SK-N-SH (cell line): ENCODE results near the gene KBTBD13. TPM values are rescaled to one million over a fixed set of nuclear protein-coding genes. Genes with fewer than 3 reads are reported as not detected.

Source experiments
- CTCF ChIA-PET: fragments of 300-600, 350-600 bp; formaldehyde crosslinking; extraction: SDS; loops from one replicate; lab custom pipeline; 2021; lab: Yijun Ruan, JAX
- POLR2A ChIA-PET: fragments of 350-600 bp; sonication (Branson Sonifier 250); formaldehyde crosslinking; extraction: SDS; loops from one replicate; lab custom pipeline; 2020; ENCODE audit warnings: antibody characterized with exemption, inconsistent platforms; lab: Yijun Ruan, JAX
- DNase-seq: peaks from one replicate; pipeline ENCODE4 v3.0.0; 2012
- H2AFZ ChIP-seq: fragments of 200-600 bp; sonication (generic); 2 replicates; pipeline ENCODE4 v1.8.1; 2016; ENCODE audit warnings: antibody characterized with exemption, mild to moderate bottlenecking, low read depth
- H3F3A ChIP-seq: fragments of 200-600 bp; sonication (generic); replicated peaks from 2 replicates; pipeline ENCODE3; 2016; ENCODE audit warnings: antibody characterized with exemption, mild to moderate bottlenecking; ENCODE audit not compliant: insufficient read depth
- H3K27ac ChIP-seq, 2 experiments: fragments of 200-500 bp in 1 of 2; fragments of 200-600 bp in 1 of 2; sonication (Bioruptor generic) in 1 of 2; sonication (generic), shearing (Covaris generic) in 1 of 2; 2 replicates each; pipeline versions ENCODE4 v1.5.1 to v1.6.1; 2014 to 2016; ENCODE audit warnings: low read depth in 2 of 2, inconsistent platforms in 1 of 2, low read length in 1 of 2, mild to moderate bottlenecking in 1 of 2, mixed read lengths in 1 of 2
- H3K27me3 ChIP-seq: fragments of 200-600 bp; sonication (generic), shearing (Covaris generic); 2 replicates; pipeline ENCODE4 v1.6.1; 2016; ENCODE audit warnings: mixed run types; ENCODE audit not compliant: insufficient read depth
- H3K36me3 ChIP-seq, 2 experiments: fragments of 200-500 bp in 1 of 2; fragments of 200-600 bp in 1 of 2; sonication (Bioruptor generic) in 1 of 2; sonication (generic) in 1 of 2; replicated peaks in 1 of 2; 2 replicates each; pipeline versions ENCODE3 to v1.5.1; 2014 to 2016; ENCODE audit warnings: low read length in 1 of 2, mild to moderate bottlenecking in 1 of 2; ENCODE audit not compliant: insufficient read depth in 2 of 2, control insufficient read depth in 1 of 2
- H3K4me1 ChIP-seq, 2 experiments: fragments of 200-500 bp in 1 of 2; fragments of 200-600 bp in 1 of 2; sonication (Bioruptor generic) in 1 of 2; sonication (generic), shearing (Covaris generic) in 1 of 2; 2 replicates each; pipeline versions ENCODE4 v1.5.1 to v1.6.1; 2014 to 2016; ENCODE audit warnings: low read depth in 1 of 2, low read length in 1 of 2, mixed run types in 1 of 2; ENCODE audit not compliant: insufficient read depth in 2 of 2, control insufficient read depth in 1 of 2
- H3K4me2 ChIP-seq: fragments of 200-600 bp; sonication (generic), shearing (Covaris generic); 2 replicates; pipeline ENCODE4 v1.6.1; 2017; ENCODE audit warnings: mixed run types
- H3K4me3 ChIP-seq, 2 experiments: fragments of 200-500 bp in 1 of 2; fragments of 200-600 bp in 1 of 2; sonication (Bioruptor generic) in 1 of 2; sonication (generic), shearing (Covaris generic) in 1 of 2; 2 replicates each; pipeline versions ENCODE4 v1.5.1 to v1.8.1; 2014 to 2016; ENCODE audit warnings: low read depth in 2 of 2, inconsistent platforms in 1 of 2, low read length in 1 of 2, mild to moderate bottlenecking in 1 of 2, mixed read lengths in 1 of 2, moderate library complexity in 1 of 2
- H3K79me2 ChIP-seq: fragments of 200-600 bp; sonication (generic); 2 replicates; pipeline ENCODE4 v1.8.1; 2017; ENCODE audit warnings: mild to moderate bottlenecking; ENCODE audit not compliant: insufficient read depth
- H3K9ac ChIP-seq: fragments of 200-600 bp; sonication (generic); 2 replicates; pipeline ENCODE4 v1.6.1; 2017; ENCODE audit warnings: mixed run types
- H3K9me2 ChIP-seq: fragments of 200-600 bp; sonication (generic); 2 replicates; pipeline ENCODE4 v1.6.1; 2017; ENCODE audit warnings: mixed run types
- H3K9me3 ChIP-seq: fragments of 200-600 bp; sonication (generic); 2 replicates; pipeline ENCODE4 v1.6.1; 2017; ENCODE audit warnings: mixed run types, mild to moderate bottlenecking, moderate library complexity
- H4K20me1 ChIP-seq: fragments of 200-600 bp; sonication (generic); 2 replicates; pipeline ENCODE4 v1.6.1; 2017; ENCODE audit warnings: mild to moderate bottlenecking, mixed run types; ENCODE audit not compliant: insufficient read depth
- EP300 ChIP-seq, 2 experiments: IDR thresholded peaks; 2 replicates each; pipeline versions ENCODE4 v1.4.0 to v1.6.1; 2012; ENCODE audit warnings: borderline replicate concordance in 1 of 2, low read depth in 1 of 2, low read length in 1 of 2
- GATA2 ChIP-seq: sonication (generic); formaldehyde crosslinking; IDR thresholded peaks from 2 replicates; pipeline ENCODE4 v1.5.0; 2020; ENCODE audit warnings: mild to moderate bottlenecking, missing genetic modification reagents
- MEF2A ChIP-seq: IDR thresholded peaks from 2 replicates; pipeline ENCODE4 v1.4.0; 2012; ENCODE audit warnings: low read depth, borderline replicate concordance
- MXI1 ChIP-seq: IDR thresholded peaks from 2 replicates; pipeline ENCODE4 v1.6.1; 2012; ENCODE audit warnings: mild to moderate bottlenecking, low read depth, low read length, improper control_type of control experiment
- POLR2AphosphoS5 ChIP-seq: IDR thresholded peaks from 2 replicates; pipeline ENCODE4 v1.6.1; 2012; ENCODE audit warnings: low read depth, low read length
- RCOR1 ChIP-seq: fragments of 150-350 bp; IDR thresholded peaks from 2 replicates; pipeline ENCODE4 v1.6.1; 2017; ENCODE audit warnings: antibody characterized with exemption, low read length
- RFX5 ChIP-seq: IDR thresholded peaks from 2 replicates; pipeline ENCODE4 v1.6.1; 2012; ENCODE audit warnings: mild to moderate bottlenecking, improper control_type of control experiment, low read length
- SIN3A ChIP-seq: IDR thresholded peaks from 2 replicates; pipeline ENCODE4 v1.6.1; 2012; ENCODE audit warnings: low read depth, mild to moderate bottlenecking, low read length, moderate library complexity, borderline replicate concordance
- TAF1 ChIP-seq: IDR thresholded peaks from 2 replicates; pipeline ENCODE4 v1.6.1; 2012; ENCODE audit warnings: low read depth, mild to moderate bottlenecking, low read length, moderate library complexity, borderline replicate concordance
- TCF12 ChIP-seq: IDR thresholded peaks from 2 replicates; pipeline ENCODE4 v1.4.0; 2012
- WGBS: methylation state at CpG from one replicate; pipeline ENCODE4 v1.1.6; 2017; ENCODE audit warnings: low lambda C conversion rate; 5-methylcytosine and 5-hydroxymethylcytosine counted together
- polyA plus RNA-seq, 3 experiments: library from polyadenylated mRNA; depleted of rRNA; stranded (reverse); fragments of >200 nt; gene quantifications; 2 replicates each; pipeline ENCODE4 v1.2.3, GENCODE V29; 2012
- TF ChIP-seq, protein P1 (sequence below): fragments of 150-350 bp; IDR thresholded peaks from 2 replicates; pipeline ENCODE4 v1.6.1; 2017; ENCODE audit warnings: antibody characterized with exemption, low read length, low read depth, borderline replicate concordance
- TF ChIP-seq, protein P2 (sequence below): IDR thresholded peaks from 2 replicates; pipeline ENCODE4 v1.4.0; 2012; ENCODE audit warnings: low read depth
- TF ChIP-seq, protein P3 (sequence below): IDR thresholded peaks from 2 replicates; pipeline ENCODE4 v1.4.0; 2012; ENCODE audit warnings: low read depth, borderline replicate concordance
- TF ChIP-seq, protein P4 (sequence below): IDR thresholded peaks from 2 replicates; pipeline ENCODE4 v1.4.0; 2012; ENCODE audit warnings: low read depth, borderline replicate concordance
- TF ChIP-seq, protein P5 (sequence below): IDR thresholded peaks from 2 replicates; pipeline ENCODE4 v1.6.1; 2012; ENCODE audit warnings: mild to moderate bottlenecking, low read depth, low read length, moderate library complexity

KBTBD13 gene
- polyA plus RNA-seq, 1 of the 3 experiments (the other 2 are of a cell fraction), result not detected

DNA sequence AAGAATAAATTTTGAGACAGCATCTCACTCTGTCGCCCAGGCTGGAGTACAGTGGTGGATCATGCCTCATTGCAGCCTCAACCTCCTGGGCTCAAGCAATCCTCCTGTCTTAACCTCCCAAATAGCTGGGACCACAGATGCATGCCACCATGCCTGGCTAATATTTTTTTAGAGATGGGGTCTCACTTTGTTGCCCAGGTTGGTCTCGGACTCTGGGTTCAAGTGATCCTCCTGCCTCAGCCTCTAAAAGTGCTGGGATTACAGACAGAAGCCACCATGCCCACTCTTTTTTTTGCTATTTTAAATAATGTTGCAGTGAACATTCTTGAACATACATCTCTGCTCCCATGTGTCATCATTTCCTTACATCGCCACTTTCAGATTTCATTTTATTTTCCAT is 38.1 kb upstream of the KBTBD13 start (continued):
- no peak for TF ChIP-seq RFX5
- TF ChIP-seq, protein P1, sequence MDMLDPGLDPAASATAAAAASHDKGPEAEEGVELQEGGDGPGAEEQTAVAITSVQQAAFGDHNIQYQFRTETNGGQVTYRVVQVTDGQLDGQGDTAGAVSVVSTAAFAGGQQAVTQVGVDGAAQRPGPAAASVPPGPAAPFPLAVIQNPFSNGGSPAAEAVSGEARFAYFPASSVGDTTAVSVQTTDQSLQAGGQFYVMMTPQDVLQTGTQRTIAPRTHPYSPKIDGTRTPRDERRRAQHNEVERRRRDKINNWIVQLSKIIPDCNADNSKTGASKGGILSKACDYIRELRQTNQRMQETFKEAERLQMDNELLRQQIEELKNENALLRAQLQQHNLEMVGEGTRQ, result no peak
- TF ChIP-seq EP300 (IDR thresholded peaks at IDR 0.05; ENCODE audit: borderline replicate concordance in 1 of 2, low read depth in 1 of 2, low read length in 1 of 2), result no peak

DNA sequence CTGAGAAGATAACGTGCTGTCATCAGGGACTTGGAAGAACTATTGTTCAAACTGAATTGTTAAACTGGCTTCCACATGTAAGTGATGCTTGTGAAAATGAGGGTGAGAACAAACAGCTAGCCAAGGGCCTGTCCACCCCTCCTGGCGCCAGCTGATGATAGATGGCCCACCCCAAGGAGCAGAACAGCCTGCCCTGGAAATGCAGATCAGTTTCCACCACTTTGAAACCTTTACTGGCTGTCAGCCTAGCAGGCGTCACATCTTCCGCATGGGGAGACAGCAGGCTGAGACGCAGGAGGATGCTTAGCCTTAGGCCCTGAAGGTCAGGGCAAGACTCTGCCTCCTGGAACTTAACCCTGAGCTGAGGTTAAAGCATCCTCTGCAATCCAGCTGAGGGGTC is 37.7 kb upstream of the KBTBD13 start:
- Histone ChIP-seq H3K79me2 (no peaks in the 10 kb centered on the region), H3K9me2 (no peaks in the 10 kb centered on the region), H2AFZ (no peak overlapping the region), H3K9me3 (no peaks in the 10 kb centered on the region), H3K36me3 (no peaks in the 10 kb centered on the region), H3K27ac (no peak overlapping the region), H3K4me1 (no peaks in the 10 kb centered on the region), H4K20me1 (no peaks in the 10 kb centered on the region), H3F3A (no peaks in the 10 kb centered on the region), H3K4me3 (no peak overlapping the region), H3K27me3 (no peaks in the 10 kb centered on the region), H3K9ac (no peak overlapping the region), H3K4me2 (no peak overlapping the region)
- CTCF ChIA-PET, result interaction anchor here (1.3 to 1.5 kb wide), 2 partner anchors 16 to 63 kb away, joined by 3 to 6 read pairs; no protein-coding TSS in a partner anchor
- POLR2A ChIA-PET, result no interaction called here
- TF ChIP-seq, protein P2, sequence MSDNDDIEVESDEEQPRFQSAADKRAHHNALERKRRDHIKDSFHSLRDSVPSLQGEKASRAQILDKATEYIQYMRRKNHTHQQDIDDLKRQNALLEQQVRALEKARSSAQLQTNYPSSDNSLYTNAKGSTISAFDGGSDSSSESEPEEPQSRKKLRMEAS, result no peak
- TF ChIP-seq TCF12 (no peak), MEF2A (no peak), MXI1 (no peak), TAF1 (no peak), RFX5 (no peak), POLR2AphosphoS5 (no peak), GATA2 (CRISPR knock-in tag) (no peak), SIN3A (no peak), RCOR1 (no peak)
- TF ChIP-seq, protein P1, result no peak
- TF ChIP-seq, protein P3, sequence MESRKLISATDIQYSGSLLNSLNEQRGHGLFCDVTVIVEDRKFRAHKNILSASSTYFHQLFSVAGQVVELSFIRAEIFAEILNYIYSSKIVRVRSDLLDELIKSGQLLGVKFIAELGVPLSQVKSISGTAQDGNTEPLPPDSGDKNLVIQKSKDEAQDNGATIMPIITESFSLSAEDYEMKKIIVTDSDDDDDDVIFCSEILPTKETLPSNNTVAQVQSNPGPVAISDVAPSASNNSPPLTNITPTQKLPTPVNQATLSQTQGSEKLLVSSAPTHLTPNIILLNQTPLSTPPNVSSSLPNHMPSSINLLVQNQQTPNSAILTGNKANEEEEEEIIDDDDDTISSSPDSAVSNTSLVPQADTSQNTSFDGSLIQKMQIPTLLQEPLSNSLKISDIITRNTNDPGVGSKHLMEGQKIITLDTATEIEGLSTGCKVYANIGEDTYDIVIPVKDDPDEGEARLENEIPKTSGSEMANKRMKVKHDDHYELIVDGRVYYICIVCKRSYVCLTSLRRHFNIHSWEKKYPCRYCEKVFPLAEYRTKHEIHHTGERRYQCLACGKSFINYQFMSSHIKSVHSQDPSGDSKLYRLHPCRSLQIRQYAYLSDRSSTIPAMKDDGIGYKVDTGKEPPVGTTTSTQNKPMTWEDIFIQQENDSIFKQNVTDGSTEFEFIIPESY, result no peak
- TF ChIP-seq, protein P4, sequence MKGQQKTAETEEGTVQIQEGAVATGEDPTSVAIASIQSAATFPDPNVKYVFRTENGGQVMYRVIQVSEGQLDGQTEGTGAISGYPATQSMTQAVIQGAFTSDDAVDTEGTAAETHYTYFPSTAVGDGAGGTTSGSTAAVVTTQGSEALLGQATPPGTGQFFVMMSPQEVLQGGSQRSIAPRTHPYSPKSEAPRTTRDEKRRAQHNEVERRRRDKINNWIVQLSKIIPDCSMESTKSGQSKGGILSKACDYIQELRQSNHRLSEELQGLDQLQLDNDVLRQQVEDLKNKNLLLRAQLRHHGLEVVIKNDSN, result no peak
- TF ChIP-seq, protein P5, sequence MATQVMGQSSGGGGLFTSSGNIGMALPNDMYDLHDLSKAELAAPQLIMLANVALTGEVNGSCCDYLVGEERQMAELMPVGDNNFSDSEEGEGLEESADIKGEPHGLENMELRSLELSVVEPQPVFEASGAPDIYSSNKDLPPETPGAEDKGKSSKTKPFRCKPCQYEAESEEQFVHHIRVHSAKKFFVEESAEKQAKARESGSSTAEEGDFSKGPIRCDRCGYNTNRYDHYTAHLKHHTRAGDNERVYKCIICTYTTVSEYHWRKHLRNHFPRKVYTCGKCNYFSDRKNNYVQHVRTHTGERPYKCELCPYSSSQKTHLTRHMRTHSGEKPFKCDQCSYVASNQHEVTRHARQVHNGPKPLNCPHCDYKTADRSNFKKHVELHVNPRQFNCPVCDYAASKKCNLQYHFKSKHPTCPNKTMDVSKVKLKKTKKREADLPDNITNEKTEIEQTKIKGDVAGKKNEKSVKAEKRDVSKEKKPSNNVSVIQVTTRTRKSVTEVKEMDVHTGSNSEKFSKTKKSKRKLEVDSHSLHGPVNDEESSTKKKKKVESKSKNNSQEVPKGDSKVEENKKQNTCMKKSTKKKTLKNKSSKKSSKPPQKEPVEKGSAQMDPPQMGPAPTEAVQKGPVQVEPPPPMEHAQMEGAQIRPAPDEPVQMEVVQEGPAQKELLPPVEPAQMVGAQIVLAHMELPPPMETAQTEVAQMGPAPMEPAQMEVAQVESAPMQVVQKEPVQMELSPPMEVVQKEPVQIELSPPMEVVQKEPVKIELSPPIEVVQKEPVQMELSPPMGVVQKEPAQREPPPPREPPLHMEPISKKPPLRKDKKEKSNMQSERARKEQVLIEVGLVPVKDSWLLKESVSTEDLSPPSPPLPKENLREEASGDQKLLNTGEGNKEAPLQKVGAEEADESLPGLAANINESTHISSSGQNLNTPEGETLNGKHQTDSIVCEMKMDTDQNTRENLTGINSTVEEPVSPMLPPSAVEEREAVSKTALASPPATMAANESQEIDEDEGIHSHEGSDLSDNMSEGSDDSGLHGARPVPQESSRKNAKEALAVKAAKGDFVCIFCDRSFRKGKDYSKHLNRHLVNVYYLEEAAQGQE, result no peak
- WGBS, result 82% methylated on average over 5 of the region's 5 CpGs
- no peak for DNase-seq
